ENCODE measurements around the gene COMT.

DNA sequence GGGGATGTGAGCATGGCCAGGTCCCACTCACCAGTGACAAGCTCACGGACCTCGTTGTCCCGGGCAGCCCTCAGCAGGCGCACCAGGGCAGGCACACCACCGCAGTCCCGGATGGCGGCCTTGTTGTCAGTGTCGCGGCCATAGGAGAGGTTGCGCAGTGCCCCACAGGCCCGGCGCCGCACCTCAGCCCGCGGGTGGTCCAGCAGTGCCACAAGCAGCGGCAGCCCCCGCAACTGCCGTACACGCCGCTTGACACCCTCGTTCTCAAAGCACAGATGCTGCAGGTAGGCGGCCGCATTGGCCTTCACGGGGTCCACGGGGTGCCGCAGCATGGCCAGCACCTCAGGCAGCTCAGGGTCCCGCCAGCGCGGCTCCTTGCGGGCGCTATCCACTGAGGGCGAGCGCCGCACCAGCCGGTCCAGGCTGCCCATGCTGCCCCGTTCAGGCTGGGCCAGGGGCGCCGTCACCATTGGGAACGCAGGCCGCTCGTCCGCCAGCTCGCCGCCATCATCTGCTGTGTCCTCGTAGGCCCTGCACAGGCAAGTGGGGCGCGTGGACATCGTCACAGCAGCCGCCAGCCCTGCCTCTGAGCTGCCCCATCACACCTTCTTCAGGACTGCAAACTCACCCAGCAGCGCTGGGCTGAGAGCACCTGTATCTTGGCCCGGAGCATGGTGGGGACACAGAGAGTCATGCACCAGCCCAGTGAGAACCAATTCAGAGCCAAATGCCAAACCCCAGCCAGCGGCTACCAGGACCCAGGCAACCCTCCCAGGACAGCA is 38.3 kb downstream of the COMT start:
- TF ChIP-seq, protein P1, sequence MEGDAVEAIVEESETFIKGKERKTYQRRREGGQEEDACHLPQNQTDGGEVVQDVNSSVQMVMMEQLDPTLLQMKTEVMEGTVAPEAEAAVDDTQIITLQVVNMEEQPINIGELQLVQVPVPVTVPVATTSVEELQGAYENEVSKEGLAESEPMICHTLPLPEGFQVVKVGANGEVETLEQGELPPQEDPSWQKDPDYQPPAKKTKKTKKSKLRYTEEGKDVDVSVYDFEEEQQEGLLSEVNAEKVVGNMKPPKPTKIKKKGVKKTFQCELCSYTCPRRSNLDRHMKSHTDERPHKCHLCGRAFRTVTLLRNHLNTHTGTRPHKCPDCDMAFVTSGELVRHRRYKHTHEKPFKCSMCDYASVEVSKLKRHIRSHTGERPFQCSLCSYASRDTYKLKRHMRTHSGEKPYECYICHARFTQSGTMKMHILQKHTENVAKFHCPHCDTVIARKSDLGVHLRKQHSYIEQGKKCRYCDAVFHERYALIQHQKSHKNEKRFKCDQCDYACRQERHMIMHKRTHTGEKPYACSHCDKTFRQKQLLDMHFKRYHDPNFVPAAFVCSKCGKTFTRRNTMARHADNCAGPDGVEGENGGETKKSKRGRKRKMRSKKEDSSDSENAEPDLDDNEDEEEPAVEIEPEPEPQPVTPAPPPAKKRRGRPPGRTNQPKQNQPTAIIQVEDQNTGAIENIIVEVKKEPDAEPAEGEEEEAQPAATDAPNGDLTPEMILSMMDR (IDR thresholded peaks at IDR 0.05) = no peak
- no peak for TF ChIP-seq TCF7L2 (IDR thresholded peaks at IDR 0.05; ENCODE audit: low read depth, low read length)
- no peak for TF ChIP-seq SIN3A (IDR thresholded peaks at IDR 0.05; ENCODE audit: borderline replicate concordance, insufficient read depth, low read depth, low read length)
- TF ChIP-seq, protein P2, sequence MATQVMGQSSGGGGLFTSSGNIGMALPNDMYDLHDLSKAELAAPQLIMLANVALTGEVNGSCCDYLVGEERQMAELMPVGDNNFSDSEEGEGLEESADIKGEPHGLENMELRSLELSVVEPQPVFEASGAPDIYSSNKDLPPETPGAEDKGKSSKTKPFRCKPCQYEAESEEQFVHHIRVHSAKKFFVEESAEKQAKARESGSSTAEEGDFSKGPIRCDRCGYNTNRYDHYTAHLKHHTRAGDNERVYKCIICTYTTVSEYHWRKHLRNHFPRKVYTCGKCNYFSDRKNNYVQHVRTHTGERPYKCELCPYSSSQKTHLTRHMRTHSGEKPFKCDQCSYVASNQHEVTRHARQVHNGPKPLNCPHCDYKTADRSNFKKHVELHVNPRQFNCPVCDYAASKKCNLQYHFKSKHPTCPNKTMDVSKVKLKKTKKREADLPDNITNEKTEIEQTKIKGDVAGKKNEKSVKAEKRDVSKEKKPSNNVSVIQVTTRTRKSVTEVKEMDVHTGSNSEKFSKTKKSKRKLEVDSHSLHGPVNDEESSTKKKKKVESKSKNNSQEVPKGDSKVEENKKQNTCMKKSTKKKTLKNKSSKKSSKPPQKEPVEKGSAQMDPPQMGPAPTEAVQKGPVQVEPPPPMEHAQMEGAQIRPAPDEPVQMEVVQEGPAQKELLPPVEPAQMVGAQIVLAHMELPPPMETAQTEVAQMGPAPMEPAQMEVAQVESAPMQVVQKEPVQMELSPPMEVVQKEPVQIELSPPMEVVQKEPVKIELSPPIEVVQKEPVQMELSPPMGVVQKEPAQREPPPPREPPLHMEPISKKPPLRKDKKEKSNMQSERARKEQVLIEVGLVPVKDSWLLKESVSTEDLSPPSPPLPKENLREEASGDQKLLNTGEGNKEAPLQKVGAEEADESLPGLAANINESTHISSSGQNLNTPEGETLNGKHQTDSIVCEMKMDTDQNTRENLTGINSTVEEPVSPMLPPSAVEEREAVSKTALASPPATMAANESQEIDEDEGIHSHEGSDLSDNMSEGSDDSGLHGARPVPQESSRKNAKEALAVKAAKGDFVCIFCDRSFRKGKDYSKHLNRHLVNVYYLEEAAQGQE (IDR thresholded peaks at IDR 0.05; ENCODE audit: insufficient read depth in 1 of 2, low read depth in 2 of 2, low read length in 1 of 2) = no peak
- no peak for TF ChIP-seq POLR2AphosphoS5 (IDR thresholded peaks at IDR 0.05; ENCODE audit: low read depth, low read length)

Data from Panc1 (cell line).